ENCODE results near the gene MAPT.

DNA sequence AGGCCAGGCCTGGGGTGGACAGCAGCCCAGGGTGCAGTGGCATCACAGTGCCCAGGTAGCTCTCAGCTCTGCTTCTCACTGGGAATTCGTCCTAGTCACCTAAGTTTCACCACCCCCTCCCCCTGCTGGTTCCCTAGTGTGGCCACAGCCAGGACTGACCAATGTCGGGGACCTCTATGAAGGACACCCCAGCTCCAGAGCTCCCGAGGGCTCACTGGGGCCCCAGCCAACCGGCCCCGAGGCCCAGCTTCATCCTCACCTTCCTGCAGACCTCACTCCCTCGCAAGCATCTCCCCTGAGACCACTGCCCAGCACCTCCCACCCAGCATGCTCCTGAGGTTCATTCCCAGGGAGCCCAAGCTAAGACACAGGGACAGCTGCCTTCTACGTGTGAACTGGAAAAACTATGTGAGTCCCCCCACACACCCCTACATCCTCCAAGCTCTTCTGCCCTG, 44.8 kb upstream of the MAPT start:
- TF ChIP-seq, protein P1, sequence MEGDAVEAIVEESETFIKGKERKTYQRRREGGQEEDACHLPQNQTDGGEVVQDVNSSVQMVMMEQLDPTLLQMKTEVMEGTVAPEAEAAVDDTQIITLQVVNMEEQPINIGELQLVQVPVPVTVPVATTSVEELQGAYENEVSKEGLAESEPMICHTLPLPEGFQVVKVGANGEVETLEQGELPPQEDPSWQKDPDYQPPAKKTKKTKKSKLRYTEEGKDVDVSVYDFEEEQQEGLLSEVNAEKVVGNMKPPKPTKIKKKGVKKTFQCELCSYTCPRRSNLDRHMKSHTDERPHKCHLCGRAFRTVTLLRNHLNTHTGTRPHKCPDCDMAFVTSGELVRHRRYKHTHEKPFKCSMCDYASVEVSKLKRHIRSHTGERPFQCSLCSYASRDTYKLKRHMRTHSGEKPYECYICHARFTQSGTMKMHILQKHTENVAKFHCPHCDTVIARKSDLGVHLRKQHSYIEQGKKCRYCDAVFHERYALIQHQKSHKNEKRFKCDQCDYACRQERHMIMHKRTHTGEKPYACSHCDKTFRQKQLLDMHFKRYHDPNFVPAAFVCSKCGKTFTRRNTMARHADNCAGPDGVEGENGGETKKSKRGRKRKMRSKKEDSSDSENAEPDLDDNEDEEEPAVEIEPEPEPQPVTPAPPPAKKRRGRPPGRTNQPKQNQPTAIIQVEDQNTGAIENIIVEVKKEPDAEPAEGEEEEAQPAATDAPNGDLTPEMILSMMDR (conservative IDR thresholded peaks at IDR 0.05; ENCODE audit: low read depth, low read length), result no peak
- TF ChIP-seq RAD21 (IDR thresholded peaks at IDR 0.05; ENCODE audit: low read length), result no peak
- no peak for TF ChIP-seq SMC3 (IDR thresholded peaks at IDR 0.05; ENCODE audit: low read depth, low read length)
- TF ChIP-seq CEBPB (IDR thresholded peaks at IDR 0.05; ENCODE audit: low read depth, low read length), result no peak
- no peak for TF ChIP-seq POLR2A (IDR thresholded peaks at IDR 0.05; ENCODE audit: low read depth, low read length)
- no peak for TF ChIP-seq RFX5 (IDR thresholded peaks at IDR 0.05; ENCODE audit: low read depth, low read length)
- no peak for TF ChIP-seq RCOR1 (IDR thresholded peaks at IDR 0.05; ENCODE audit: insufficient replicate concordance, low read length)
- no peak for TF ChIP-seq MAFK (IDR thresholded peaks at IDR 0.05; ENCODE audit: low read depth, low read length)
- TF ChIP-seq MXI1 (IDR thresholded peaks at IDR 0.05; ENCODE audit: borderline replicate concordance, low read depth, low read length), result no peak
- TF ChIP-seq BHLHE40 (IDR thresholded peaks at IDR 0.05; ENCODE audit: low read depth, low read length), result no peak
- TF ChIP-seq, protein P2, sequence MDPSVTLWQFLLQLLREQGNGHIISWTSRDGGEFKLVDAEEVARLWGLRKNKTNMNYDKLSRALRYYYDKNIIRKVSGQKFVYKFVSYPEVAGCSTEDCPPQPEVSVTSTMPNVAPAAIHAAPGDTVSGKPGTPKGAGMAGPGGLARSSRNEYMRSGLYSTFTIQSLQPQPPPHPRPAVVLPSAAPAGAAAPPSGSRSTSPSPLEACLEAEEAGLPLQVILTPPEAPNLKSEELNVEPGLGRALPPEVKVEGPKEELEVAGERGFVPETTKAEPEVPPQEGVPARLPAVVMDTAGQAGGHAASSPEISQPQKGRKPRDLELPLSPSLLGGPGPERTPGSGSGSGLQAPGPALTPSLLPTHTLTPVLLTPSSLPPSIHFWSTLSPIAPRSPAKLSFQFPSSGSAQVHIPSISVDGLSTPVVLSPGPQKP (IDR thresholded peaks at IDR 0.05; ENCODE audit: borderline replicate concordance, low read depth, low read length), result no peak
- TF ChIP-seq FOS (IDR thresholded peaks at IDR 0.05; ENCODE audit: low read depth, low read length), result no peak

Measured in IMR-90 (cell line).